NOMO-1 treated with DMSO at 0.1 percent for 48 hours (cell line): Measurements from ENCODE around the gene GSTA5.
A peak's percentile ranks its signal among the peaks of the same experiment; 100 is the strongest.
"Not testable (repeated sequence)": the region's sequence is repeated elsewhere in the genome, so short reads cannot be mapped to it uniquely, and the experiment has no call there.

Source experiments
- DNase-seq: peaks from one replicate; lab custom pipeline; 2025; ENCODE audit not compliant: unreplicated experiment; lab: John Stamatoyannopoulos, UW

GSTA5 gene

GRCh38 chr6:52839124-52840055, 1.2 kb downstream of the GSTA5 start:
- peak; percentile 3 for DNase-seq

GRCh38 chr6:52834481-52834880, 6.1 kb downstream of the GSTA5 start:
- no peak for DNase-seq

- not testable (repeated sequence) for DNase-seq
Measured at GRCh38 chr6:52830869-52831268, 9.7 kb downstream of the GSTA5 start.

- DNase-seq: no peak
Measured at GRCh38 chr6:52829046-52829817, 11.4 kb downstream of the GSTA5 start.

GRCh38 chr6:52828621-52829020, 12.0 kb downstream of the GSTA5 start:
- DNase-seq: not testable (repeated sequence)

GRCh38 chr6:52827073-52827783, 13.4 kb downstream of the GSTA5 start:
- not testable (repeated sequence) for DNase-seq

- no peak for DNase-seq
Measured at GRCh38 chr6:52826513-52826912, 14.1 kb downstream of the GSTA5 start.

GRCh38 chr6:52825900-52826459, 14.6 kb downstream of the GSTA5 start:
- DNase-seq: not testable (repeated sequence)

GRCh38 chr6:52825270-52825793, 15.3 kb downstream of the GSTA5 start:
- not testable (repeated sequence) for DNase-seq

- DNase-seq: no peak
Measured at GRCh38 chr6:52821842-52822241, 18.8 kb downstream of the GSTA5 start.

- DNase-seq: no peak
Measured at GRCh38 chr6:52820198-52820597, 20.4 kb downstream of the GSTA5 start.

GRCh38 chr6:52815167-52816092, 25.2 kb downstream of the GSTA5 start:
- no peak for DNase-seq

- not testable (repeated sequence) for DNase-seq
Measured at GRCh38 chr6:52814545-52814944, 26.1 kb downstream of the GSTA5 start.

- not testable (repeated sequence) for DNase-seq
Measured at GRCh38 chr6:52809777-52810176, 30.8 kb downstream of the GSTA5 start.

- no peak for DNase-seq
Measured at GRCh38 chr6:52808660-52809059, 32.0 kb downstream of the GSTA5 start.

GRCh38 chr6:52803668-52804255, 36.9 kb downstream of the GSTA5 start, which contains the start of gene GSTA1:
Gene GSTA1, minus strand, starts transcription at chr6:52803816. Its CDS starts 4,549 bp downstream, at chr6:52799267.
- not testable (repeated sequence) for DNase-seq

- no peak for DNase-seq
Measured at GRCh38 chr6:52802806-52803205, 37.8 kb downstream of the GSTA5 start.

- DNase-seq: no peak
Measured at GRCh38 chr6:52801188-52801841, 39.3 kb downstream of the GSTA5 start.

GRCh38 chr6:52799272-52799671, 41.3 kb downstream of the GSTA5 start:
- DNase-seq: not testable (repeated sequence)
